Measurements from ENCODE around the gene PRMT6.

Gene PRMT6

GRCh38 chr1:107095647-107096046 lies 39.2 kb downstream of the PRMT6 start:
- DNase-seq (ENCODE audit: low read depth), result no peak

- DNase-seq (ENCODE audit: low read depth), result no peak
Observed at GRCh38 chr1:107096690-107097089, 40.2 kb downstream of the PRMT6 start.

- no peak for DNase-seq (ENCODE audit: low read depth)
Observed at GRCh38 chr1:107098961-107099360, 42.5 kb downstream of the PRMT6 start.

- DNase-seq (ENCODE audit: low read depth), result no peak
Observed at GRCh38 chr1:107100331-107100984, 44.0 kb downstream of the PRMT6 start.

- DNase-seq (ENCODE audit: low read depth), result no peak
Observed at GRCh38 chr1:107105914-107106313, 49.4 kb downstream of the PRMT6 start.
